HEK293 (cell line): Measurements from ENCODE around the gene USP32.

Experiments used
- CTCF ChIA-PET: fragments of 350-600 bp; formaldehyde crosslinking; extraction: SDS; loops from one replicate; lab custom pipeline; 2021; ENCODE audit warnings: antibody characterized with exemption; lab: Yijun Ruan, JAX
- POLR2A ChIA-PET: fragments of 300-600 bp; formaldehyde crosslinking; extraction: SDS; loops from one replicate; lab custom pipeline; 2020; ENCODE audit warnings: antibody characterized with exemption, inconsistent platforms; lab: Yijun Ruan, JAX
- H3K27ac ChIP-seq: fragments of 200-500 bp; sonication (Bioruptor generic); 2 replicates; pipeline ENCODE4 v1.5.1; 2014; ENCODE audit warnings: low read depth, low read length, control low read depth, inconsistent platforms; ENCODE audit errors: extremely low read depth
- H3K36me3 ChIP-seq, 2 experiments: fragments of 200-500 bp in 1 of 2; sonication (Bioruptor generic) in 1 of 2; 1 replicate in 1 of 2; 2 replicates in 1 of 2; pipeline ENCODE4 v1.5.1; 2014 to 2017; ENCODE audit warnings: inconsistent platforms in 2 of 2, low read length in 2 of 2; ENCODE audit not compliant: control insufficient read depth in 2 of 2, insufficient read depth in 1 of 2
- H3K4me1 ChIP-seq: fragments of 200-500 bp; sonication (Bioruptor generic); 2 replicates; pipeline ENCODE4 v1.5.1; 2014; ENCODE audit warnings: mild to moderate bottlenecking, low read length, inconsistent platforms; ENCODE audit not compliant: control insufficient read depth, insufficient read depth
- H3K4me3 ChIP-seq: 2 replicates; pipeline ENCODE4 v1.5.1; 2011; ENCODE audit warnings: low read depth, mild to moderate bottlenecking, control low read depth, low read length, moderate library complexity
- H3K9me3 ChIP-seq: fragments of 200-500 bp; sonication (Bioruptor generic); 2 replicates; pipeline ENCODE4 v1.5.1; 2014; ENCODE audit warnings: low read depth, low read length, inconsistent platforms; ENCODE audit not compliant: control insufficient read depth, insufficient read depth
- CTCF ChIP-seq: fragments of 450-650 bp; formaldehyde crosslinking; IDR thresholded peaks from 2 replicates; pipeline ENCODE4 v1.5.1; 2016; ENCODE audit warnings: missing biosample characterization, missing genetic modification characterization
- HOXC10 ChIP-seq: sonication (generic); formaldehyde crosslinking; IDR thresholded peaks from 2 replicates; pipeline ENCODE4 v1.8.1; 2023; ENCODE audit warnings: mild to moderate bottlenecking, missing genetic modification reagents
- KLF17 ChIP-seq: fragments of 450-650 bp; formaldehyde crosslinking; IDR thresholded peaks from 2 replicates; pipeline ENCODE4 v1.5.1; 2016; ENCODE audit warnings: missing biosample characterization, missing genetic modification characterization
- PRDM1 ChIP-seq: fragments of 450-650 bp; formaldehyde crosslinking; IDR thresholded peaks from 2 replicates; pipeline ENCODE4; 2016; ENCODE audit warnings: missing biosample characterization, missing genetic modification characterization
- ZBTB1 ChIP-seq: fragments of 450-650 bp; formaldehyde crosslinking; IDR thresholded peaks from 2 replicates; pipeline ENCODE4 v1.5.1; 2016; ENCODE audit warnings: missing biosample characterization, missing genetic modification characterization
- ZBTB48 ChIP-seq: fragments of 450-650 bp; formaldehyde crosslinking; IDR thresholded peaks from 2 replicates; pipeline ENCODE4 v1.5.1; 2016; ENCODE audit warnings: missing biosample characterization, missing genetic modification characterization
- ZBTB6 ChIP-seq: fragments of 450-650 bp; formaldehyde crosslinking; IDR thresholded peaks from 2 replicates; pipeline ENCODE4 v1.5.1; 2017; ENCODE audit warnings: missing biosample characterization, missing genetic modification characterization
- ZNF133 ChIP-seq: fragments of 450-650 bp; formaldehyde crosslinking; IDR thresholded peaks from 2 replicates; pipeline ENCODE4 v1.5.1; 2016; ENCODE audit warnings: missing biosample characterization, missing genetic modification characterization
- ZNF18 ChIP-seq: fragments of 450-650 bp; formaldehyde crosslinking; IDR thresholded peaks from 2 replicates; pipeline ENCODE4 v1.5.1; 2016; ENCODE audit warnings: missing biosample characterization, missing genetic modification characterization
- ZNF335 ChIP-seq: fragments of 450-650 bp; formaldehyde crosslinking; conservative IDR thresholded peaks from 2 replicates; pipeline ENCODE4 v1.5.1; 2016; ENCODE audit warnings: missing biosample characterization, missing genetic modification characterization
- ZNF37A ChIP-seq: fragments of 450-650 bp; IDR thresholded peaks from 2 replicates; pipeline ENCODE4 v1.5.1; 2018; ENCODE audit warnings: missing biosample characterization, missing genetic modification characterization
- ZNF398 ChIP-seq: fragments of 450-650 bp; formaldehyde crosslinking; IDR thresholded peaks from 2 replicates; pipeline ENCODE4 v1.5.1; 2017; ENCODE audit warnings: missing biosample characterization, missing genetic modification characterization
- ZNF513 ChIP-seq: fragments of 450-650 bp; IDR thresholded peaks from 2 replicates; pipeline ENCODE4 v1.5.1; 2018; ENCODE audit warnings: missing biosample characterization, missing genetic modification characterization
- ZNF514 ChIP-seq: fragments of 450-650 bp; formaldehyde crosslinking; IDR thresholded peaks from 2 replicates; pipeline ENCODE4 v1.5.1; 2016; ENCODE audit warnings: missing biosample characterization, missing genetic modification characterization
- ZNF544 ChIP-seq: fragments of 450-650 bp; formaldehyde crosslinking; IDR thresholded peaks from 2 replicates; pipeline ENCODE4 v1.5.0; 2017; ENCODE audit warnings: missing biosample characterization, missing genetic modification characterization
- ZNF549 ChIP-seq: fragments of 450-650 bp; IDR thresholded peaks from 2 replicates; pipeline ENCODE4 v1.5.1; 2018; ENCODE audit warnings: missing biosample characterization, missing genetic modification characterization, mild to moderate bottlenecking, inconsistent platforms, moderate library complexity
- ZNF621 ChIP-seq: fragments of 450-650 bp; formaldehyde crosslinking; IDR thresholded peaks from 2 replicates; pipeline ENCODE4 v1.5.1; 2017; ENCODE audit warnings: missing biosample characterization, missing genetic modification characterization
- ZNF629 ChIP-seq: fragments of 450-650 bp; formaldehyde crosslinking; IDR thresholded peaks from 2 replicates; pipeline ENCODE4 v1.5.1; 2017; ENCODE audit warnings: missing biosample characterization, missing genetic modification characterization
- ZNF639 ChIP-seq: fragments of 450-650 bp; formaldehyde crosslinking; IDR thresholded peaks from 2 replicates; pipeline ENCODE4 v1.5.1; 2016; ENCODE audit warnings: missing biosample characterization, missing genetic modification characterization
- ZNF654 ChIP-seq: fragments of 450-650 bp; formaldehyde crosslinking; IDR thresholded peaks from 2 replicates; pipeline ENCODE4 v1.5.1; 2016; ENCODE audit warnings: low read depth, missing biosample characterization, missing genetic modification characterization
- ZNF707 ChIP-seq: fragments of 450-650 bp; formaldehyde crosslinking; IDR thresholded peaks from 2 replicates; pipeline ENCODE4 v1.5.1; 2016; ENCODE audit warnings: missing biosample characterization, missing genetic modification characterization
- ZNF785 ChIP-seq: fragments of 450-650 bp; formaldehyde crosslinking; IDR thresholded peaks from 2 replicates; pipeline ENCODE4 v1.5.1; 2016; ENCODE audit warnings: missing biosample characterization, missing genetic modification characterization
- ZNF791 ChIP-seq: fragments of 450-650 bp; formaldehyde crosslinking; IDR thresholded peaks from 2 replicates; pipeline ENCODE4 v1.5.1; 2016; ENCODE audit warnings: missing biosample characterization, missing genetic modification characterization
- ZSCAN5A ChIP-seq: fragments of 450-650 bp; formaldehyde crosslinking; IDR thresholded peaks from 2 replicates; pipeline ENCODE4 v1.5.1; 2016; ENCODE audit warnings: missing biosample characterization, missing genetic modification characterization

The USP32 gene

GRCh38 chr17:60135151-60135950 is 256.6 kb downstream of the USP32 start (continued):
- TF ChIP-seq ZBTB1 (tag by site-specific recombination) (no peak), ZNF513 (tag by site-specific recombination) (no peak), ZNF398 (no peak), ZNF654 (no peak), ZNF707 (tag by site-specific recombination) (no peak), CTCF (tag by site-specific recombination) (no peak), PRDM1 (tag by site-specific recombination) (no peak), ZNF549 (tag by site-specific recombination) (no peak), ZNF629 (no peak), KLF17 (tag by site-specific recombination) (no peak), ZNF621 (tag by site-specific recombination) (no peak), ZNF18 (no peak), ZBTB6 (tag by site-specific recombination) (no peak)

- Histone ChIP-seq H3K9me3 (no peaks in the 10 kb centered on the region), H3K36me3 (peaks cover 0 to 11% of the 10 kb centered on the region in 2 experiments; a peak in 1 of 3 replicates), H3K4me1 (0 out of 2 replicates have a peak, but pooled peaks cover 2% of the 10 kb centered on the region), H3K4me3 (peak overlapping the region; percentile 51), H3K27ac (peak overlapping the region; percentile 58; the same call in 1 of the 2 replicates)
- ChIA-PET CTCF (interaction anchor here (0.7 to 0.8 kb wide), 3 partner anchors 26 to 48 kb away, joined by 3 to 6 read pairs (median 3); no protein-coding TSS in a partner anchor), POLR2A (interaction anchor here (0.6 kb wide), 3 partner anchors 32 to 1689 kb away, joined by 3 to 6 read pairs (median 4); no protein-coding TSS in a partner anchor)
- TF ChIP-seq ZNF639 (tag by site-specific recombination) (no peak), ZNF785 (tag by site-specific recombination) (no peak), ZNF133 (tag by site-specific recombination) (no peak), ZNF37A (tag by site-specific recombination) (no peak), ZNF791 (tag by site-specific recombination) (no peak), ZSCAN5A (tag by site-specific recombination) (no peak), ZNF514 (tag by site-specific recombination) (no peak), ZNF335 (tag by site-specific recombination) (peak; percentile 21; the same call in 1 of the 2 replicates), ZBTB48 (peak; percentile 77), ZNF544 (tag by site-specific recombination) (no peak), HOXC10 (CRISPR knock-in tag) (no peak)
Observed at GRCh38 chr17:60134396-60135150, 257.4 kb downstream of the USP32 start.
